AG04449 (cell line): ENCODE data around the gene A4GNT.

Experiments used
- CTCF ChIA-PET: fragments of 350-600 bp; formaldehyde crosslinking; extraction: SDS; loops from one replicate; lab custom pipeline; 2021; ENCODE audit warnings: antibody characterized with exemption; lab: Yijun Ruan, JAX
- POLR2A ChIA-PET: fragments of 400-600, 350-600 bp; formaldehyde crosslinking; extraction: SDS; loops from one replicate; lab custom pipeline; 2020; ENCODE audit warnings: antibody characterized with exemption, inconsistent platforms; lab: Yijun Ruan, JAX
- DNase-seq: peaks from one replicate; pipeline ENCODE4 v3.0.0-alpha.2; 2010; ENCODE audit warnings: low read depth, low spot score
- H3K4me3 ChIP-seq: 2 replicates; pipeline ENCODE4 v1.5.1; 2011; ENCODE audit warnings: low read depth, mild to moderate bottlenecking, control low read depth, low read length
- CTCF ChIP-seq: IDR thresholded peaks from one replicate; pipeline ENCODE4 v1.5.1; 2011; ENCODE audit warnings: mild to moderate bottlenecking, moderate library complexity, low read length, control low read depth, inconsistent platforms; ENCODE audit not compliant: insufficient read depth; ENCODE audit errors: missing control alignments

A4GNT gene

GRCh38 chr3:138132239-138132638 lies at the start of gene A4GNT:
TSS of gene A4GNT (minus strand) at chr3:138132390. CDS start at chr3:138131256, 1,134 bp downstream.
- POLR2A ChIA-PET: no interaction called here
- CTCF ChIA-PET: interaction anchor here (1.5 to 4.3 kb wide), 2 partner anchors 13 to 17 kb away, joined by 3 to 21 read pairs; partner anchors contain the start of gene DZIP1L
- H3K4me3 ChIP-seq: no peak within 1 kb of the TSS
- no peak for TF ChIP-seq CTCF
- DNase-seq: no peak

GRCh38 chr3:138180375-138181029 lies 48.3 kb upstream of the A4GNT start:
- ChIA-PET CTCF (interaction anchor here (0.9 to 3.0 kb wide), 16 partner anchors 9 to 743 kb away, joined by 3 to 11 read pairs (median 4); partner anchors contain the start of gene NME9), POLR2A (no interaction called here)
- peak; percentile 22 for TF ChIP-seq CTCF
- no peak for DNase-seq
- no peak overlapping the region for H3K4me3 ChIP-seq

GRCh38 chr3:138174421-138175131 lies 42.4 kb upstream of the A4GNT start, which contains the start of gene DBR1:
TSS of gene DBR1 (minus strand) at chr3:138174921. CDS start at chr3:138174795, 126 bp downstream.
- POLR2A ChIA-PET: interaction anchor here (0.6 to 2.9 kb wide), 5 partner anchors 13 to 173 kb away, joined by 3 to 16 read pairs (median 4); partner anchors contain the start of genes ARMC8 and DZIP1L
- CTCF ChIA-PET: interaction anchor here (0.6 to 2.6 kb wide), 7 partner anchors 12 to 292 kb away, joined by 3 to 11 read pairs (median 6); partner anchors contain the start of gene ARMC8
- H3K4me3 ChIP-seq: peak within 1 kb of the TSS; percentile 93
- no peak for TF ChIP-seq CTCF
- DNase-seq: no peak

GRCh38 chr3:138173769-138174420 lies 41.7 kb upstream of the A4GNT start:
- CTCF ChIA-PET: interaction anchor here (0.6 to 2.6 kb wide), 9 partner anchors 13 to 292 kb away, joined by 3 to 11 read pairs (median 3); partner anchors contain the start of gene ARMC8
- H3K4me3 ChIP-seq: peak overlapping the region; percentile 93
- POLR2A ChIA-PET: interaction anchor here (0.6 to 2.9 kb wide), 3 partner anchors 13 to 174 kb away, joined by 4 to 16 read pairs (median 4); partner anchors contain the start of gene ARMC8
- DNase-seq: no peak
- TF ChIP-seq CTCF: no peak

GRCh38 chr3:138172625-138173024 lies 40.4 kb upstream of the A4GNT start:
- ChIA-PET POLR2A (interaction anchor here (0.6 to 2.9 kb wide), 2 partner anchors 15 to 114 kb away, joined by 3 to 16 read pairs; partner anchors contain the start of gene ARMC8), CTCF (interaction anchor here (1.2 to 1.3 kb wide), 3 partner anchors 54 to 307 kb away, joined by 3 to 4 read pairs (median 3); no protein-coding TSS in a partner anchor)
- H3K4me3 ChIP-seq: no peak overlapping the region
- no peak for DNase-seq
- no peak for TF ChIP-seq CTCF
